Peyer's patch (tissue), 4 donors: ENCODE measurements around the gene CRTAC1.

ENCODE experiments used
- POLR2A ChIP-seq, 2 donors: fragments of 450-650 bp; IDR thresholded peaks; one replicate each; pipeline ENCODE4 v1.5.1; 2017; ENCODE audit warnings: antibody characterized with exemption in 2 of 2, mild to moderate bottlenecking in 2 of 2, moderate library complexity in 2 of 2
- TF ChIP-seq, protein P1 (sequence below), 6 experiments: fragments of 450-650 bp in 4 of 6; fragments of 200-600 bp in 2 of 6; sonication (generic) in 1 of 6; IDR thresholded peaks; one replicate each; pipeline ENCODE4 v1.5.1; 2017 to 2019; ENCODE audit warnings: antibody characterized with exemption in 6 of 6, mild to moderate bottlenecking in 3 of 6, moderate library complexity in 1 of 6

DNA sequence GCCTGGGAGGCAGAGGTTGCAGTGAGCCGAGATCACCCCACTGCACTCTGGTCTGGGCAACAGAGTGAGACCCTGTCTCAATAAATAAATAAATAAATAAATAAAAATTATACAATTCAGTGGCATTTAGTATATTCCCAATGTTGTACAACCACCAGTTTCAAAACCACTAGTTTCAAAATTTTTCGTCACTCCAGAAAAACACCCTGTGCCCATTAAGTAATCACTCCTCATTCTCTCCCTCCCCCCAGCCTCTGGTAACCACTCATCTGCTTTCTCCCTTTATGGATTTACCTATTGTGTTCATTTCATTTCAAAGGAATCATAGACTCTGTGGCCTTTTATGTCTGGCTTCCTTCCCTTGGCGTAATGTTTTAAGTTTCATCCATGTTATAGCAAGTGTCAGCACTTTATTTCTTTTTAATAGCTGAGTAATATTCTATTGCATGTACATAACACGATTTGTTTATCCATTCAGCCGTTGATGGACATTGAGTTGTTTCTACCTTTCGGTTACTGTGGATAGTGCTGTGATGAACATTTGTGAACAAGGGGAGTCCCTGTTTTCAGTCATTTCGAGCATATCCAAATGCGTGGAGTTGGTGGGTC lies 210.2 kb downstream of the CRTAC1 start:
- TF ChIP-seq, protein P1, sequence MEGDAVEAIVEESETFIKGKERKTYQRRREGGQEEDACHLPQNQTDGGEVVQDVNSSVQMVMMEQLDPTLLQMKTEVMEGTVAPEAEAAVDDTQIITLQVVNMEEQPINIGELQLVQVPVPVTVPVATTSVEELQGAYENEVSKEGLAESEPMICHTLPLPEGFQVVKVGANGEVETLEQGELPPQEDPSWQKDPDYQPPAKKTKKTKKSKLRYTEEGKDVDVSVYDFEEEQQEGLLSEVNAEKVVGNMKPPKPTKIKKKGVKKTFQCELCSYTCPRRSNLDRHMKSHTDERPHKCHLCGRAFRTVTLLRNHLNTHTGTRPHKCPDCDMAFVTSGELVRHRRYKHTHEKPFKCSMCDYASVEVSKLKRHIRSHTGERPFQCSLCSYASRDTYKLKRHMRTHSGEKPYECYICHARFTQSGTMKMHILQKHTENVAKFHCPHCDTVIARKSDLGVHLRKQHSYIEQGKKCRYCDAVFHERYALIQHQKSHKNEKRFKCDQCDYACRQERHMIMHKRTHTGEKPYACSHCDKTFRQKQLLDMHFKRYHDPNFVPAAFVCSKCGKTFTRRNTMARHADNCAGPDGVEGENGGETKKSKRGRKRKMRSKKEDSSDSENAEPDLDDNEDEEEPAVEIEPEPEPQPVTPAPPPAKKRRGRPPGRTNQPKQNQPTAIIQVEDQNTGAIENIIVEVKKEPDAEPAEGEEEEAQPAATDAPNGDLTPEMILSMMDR (IDR thresholded peaks at IDR 0.05): no peak
- no peak for TF ChIP-seq POLR2A (IDR thresholded peaks at IDR 0.05)
